ENCODE measurements around the gene ELL2. TPM values are rescaled to one million over a fixed set of nuclear protein-coding genes. Genes with fewer than 3 reads are reported as not detected.

The ELL2 gene
- polyA plus RNA-seq, 1 donor from 2014 or later, result 1.4 TPM

DNA sequence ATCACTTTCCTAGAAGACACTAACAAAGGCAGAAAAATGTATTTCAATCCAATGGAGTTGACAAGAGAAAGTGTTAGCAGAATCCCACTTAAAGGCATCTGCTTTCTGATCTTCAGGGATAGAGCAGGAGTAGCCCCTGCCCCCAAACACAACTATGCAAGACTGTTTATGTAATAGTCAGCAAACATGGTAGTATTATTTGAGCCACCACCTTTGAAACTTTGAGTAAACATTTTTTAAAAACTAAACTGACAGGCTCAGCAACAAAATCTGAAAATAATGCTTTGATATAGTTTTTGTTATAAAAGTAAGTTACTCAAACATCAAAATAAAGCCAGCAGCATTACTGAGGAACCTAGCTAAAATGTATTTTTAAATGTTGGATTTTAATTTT, 4.8 kb downstream of the ELL2 start:
- H3F3A ChIP-seq (ENCODE audit: insufficient read depth, low read length, poor library complexity, severe bottlenecking), result no peaks in the 10 kb centered on the region
- H3K9me3 ChIP-seq (ENCODE audit: low read length), result no peaks in the 10 kb centered on the region
- peaks cover 17% of the 10 kb centered on the region for H3K27me3 ChIP-seq (ENCODE audit: insufficient read depth, low read depth, low read length)
- H3K36me3 ChIP-seq (ENCODE audit: insufficient read depth, low read length), result no peaks in the 10 kb centered on the region
- no peak overlapping the region for H3K9ac ChIP-seq (ENCODE audit: low read length)
- no peak overlapping the region for H2AFZ ChIP-seq (ENCODE audit: low read depth, low read length)
- TF ChIP-seq CTCF (IDR thresholded peaks at IDR 0.05; ENCODE audit: poor library complexity, severe bottlenecking), result no peak
- no peak for TF ChIP-seq MXI1 (conservative IDR thresholded peaks at IDR 0.05; ENCODE audit: poor library complexity, severe bottlenecking)
- no peak for TF ChIP-seq SMC3 (conservative IDR thresholded peaks at IDR 0.05; ENCODE audit: poor library complexity)
- TF ChIP-seq EP300 (conservative IDR thresholded peaks at IDR 0.05; ENCODE audit: poor library complexity, severe bottlenecking), result no peak
- no peak for TF ChIP-seq REST (IDR thresholded peaks at IDR 0.05; ENCODE audit: borderline replicate concordance)
- TF ChIP-seq EZH2 (IDR thresholded peaks at IDR 0.05; ENCODE audit: borderline replicate concordance, insufficient read depth, low read length, poor library complexity, severe bottlenecking), result no peak
- no peak for TF ChIP-seq TAF1 (IDR thresholded peaks at IDR 0.05; ENCODE audit: low read depth)
- no peak for TF ChIP-seq RAD21 (conservative IDR thresholded peaks at IDR 0.05)
- TF ChIP-seq POLR2AphosphoS5 (IDR thresholded peaks at IDR 0.05), result no peak
- no peaks in the 10 kb centered on the region for H4K20me1 ChIP-seq (ENCODE audit: insufficient read depth)
- no peak overlapping the region for H3K4me3 ChIP-seq (ENCODE audit: low read length)
- H3K4me2 ChIP-seq (ENCODE audit: low read length), result no peak overlapping the region
- H3K79me2 ChIP-seq (replicated peaks; ENCODE audit: insufficient read depth, low read length), result peaks cover 8% of the 10 kb centered on the region
- H3K27ac ChIP-seq (ENCODE audit: low read length), result no peak overlapping the region
- no peaks in the 10 kb centered on the region for H3K9me2 ChIP-seq (ENCODE audit: insufficient read depth, low read length)

- no peaks in the 10 kb centered on the region for H3K36me3 ChIP-seq (ENCODE audit: insufficient read depth, low read length)
- no peak overlapping the region for H3K4me3 ChIP-seq (ENCODE audit: low read length)
- no peak overlapping the region for H2AFZ ChIP-seq (ENCODE audit: low read depth, low read length)
- H3K9me3 ChIP-seq (ENCODE audit: low read length), result no peaks in the 10 kb centered on the region
- H3K79me2 ChIP-seq (replicated peaks; ENCODE audit: insufficient read depth, low read length), result peaks cover 8% of the 10 kb centered on the region
- H3K27ac ChIP-seq (ENCODE audit: low read length), result no peak overlapping the region
- H3K9ac ChIP-seq (ENCODE audit: low read length), result no peak overlapping the region
- H3K27me3 ChIP-seq (ENCODE audit: insufficient read depth, low read depth, low read length), result peaks cover 17% of the 10 kb centered on the region
- H4K20me1 ChIP-seq (ENCODE audit: insufficient read depth), result no peaks in the 10 kb centered on the region
- H3K9me2 ChIP-seq (ENCODE audit: insufficient read depth, low read length), result no peaks in the 10 kb centered on the region
- TF ChIP-seq EZH2 (IDR thresholded peaks at IDR 0.05; ENCODE audit: borderline replicate concordance, insufficient read depth, low read length, poor library complexity, severe bottlenecking), result no peak
- no peak for TF ChIP-seq CTCF (IDR thresholded peaks at IDR 0.05; ENCODE audit: poor library complexity, severe bottlenecking)
- TF ChIP-seq POLR2AphosphoS5 (IDR thresholded peaks at IDR 0.05), result no peak
- no peak for TF ChIP-seq EP300 (conservative IDR thresholded peaks at IDR 0.05; ENCODE audit: poor library complexity, severe bottlenecking)
- TF ChIP-seq REST (IDR thresholded peaks at IDR 0.05; ENCODE audit: borderline replicate concordance), result no peak
- TF ChIP-seq RAD21 (conservative IDR thresholded peaks at IDR 0.05), result no peak
- TF ChIP-seq TAF1 (IDR thresholded peaks at IDR 0.05; ENCODE audit: low read depth), result no peak
- TF ChIP-seq SMC3 (conservative IDR thresholded peaks at IDR 0.05; ENCODE audit: poor library complexity), result no peak
- no peak for TF ChIP-seq MXI1 (conservative IDR thresholded peaks at IDR 0.05; ENCODE audit: poor library complexity, severe bottlenecking)
- no peaks in the 10 kb centered on the region for H3F3A ChIP-seq (ENCODE audit: insufficient read depth, low read length, poor library complexity, severe bottlenecking)
- H3K4me2 ChIP-seq (ENCODE audit: low read length), result no peak overlapping the region
Measured at GRCh38 chr5:95956021-95956899, 5.4 kb downstream of the ELL2 start.

Data from neural cell (in vitro differentiated cells).